ENCODE results near the gene RDH8.

DNA sequence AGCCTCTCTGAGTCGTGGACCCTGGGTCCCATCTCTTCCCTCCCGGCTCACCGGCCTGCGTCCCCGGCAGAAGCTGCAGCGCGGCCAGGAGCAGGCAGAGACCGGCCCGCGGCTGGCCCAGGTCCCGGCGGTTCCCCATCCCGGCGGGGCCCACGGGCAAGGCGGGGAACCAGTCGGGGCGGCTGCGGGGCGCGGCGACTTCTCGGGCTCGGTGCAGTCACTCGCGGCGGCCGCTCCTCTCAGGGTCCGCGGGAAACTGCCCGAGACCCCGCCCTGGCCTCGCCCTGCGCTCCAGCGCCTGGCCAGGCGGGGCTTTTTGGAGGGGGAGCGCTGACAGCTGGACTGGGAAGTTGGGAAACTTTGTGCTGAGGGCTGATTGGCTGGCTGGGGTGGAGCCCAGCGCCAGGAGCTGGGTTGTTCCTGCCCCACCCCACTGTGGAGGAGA lies 3.0 kb upstream of the RDH8 start, which contains the start of gene COL5A3:
- TF ChIP-seq RAD21 (IDR thresholded peaks at IDR 0.05) (no peak), YY1 (IDR thresholded peaks at IDR 0.05) (no peak), TAF1 (conservative IDR thresholded peaks at IDR 0.05) (no peak), RXRA (IDR thresholded peaks at IDR 0.05) (no peak), JUND (IDR thresholded peaks at IDR 0.05) (no peak), EGR1 (IDR thresholded peaks at IDR 0.05; ENCODE audit: low read depth in 2 of 2) (no peak), SP1 (IDR thresholded peaks at IDR 0.05) (no peak), NR2F2 (IDR thresholded peaks at IDR 0.05) (no peak), GABPA (IDR thresholded peaks at IDR 0.05 in 1 of 2, conservative IDR thresholded peaks at IDR 0.05 in 1 of 2) (no peak), FOXA1 (IDR thresholded peaks at IDR 0.05) (no peak)
- TF ChIP-seq, protein P1, sequence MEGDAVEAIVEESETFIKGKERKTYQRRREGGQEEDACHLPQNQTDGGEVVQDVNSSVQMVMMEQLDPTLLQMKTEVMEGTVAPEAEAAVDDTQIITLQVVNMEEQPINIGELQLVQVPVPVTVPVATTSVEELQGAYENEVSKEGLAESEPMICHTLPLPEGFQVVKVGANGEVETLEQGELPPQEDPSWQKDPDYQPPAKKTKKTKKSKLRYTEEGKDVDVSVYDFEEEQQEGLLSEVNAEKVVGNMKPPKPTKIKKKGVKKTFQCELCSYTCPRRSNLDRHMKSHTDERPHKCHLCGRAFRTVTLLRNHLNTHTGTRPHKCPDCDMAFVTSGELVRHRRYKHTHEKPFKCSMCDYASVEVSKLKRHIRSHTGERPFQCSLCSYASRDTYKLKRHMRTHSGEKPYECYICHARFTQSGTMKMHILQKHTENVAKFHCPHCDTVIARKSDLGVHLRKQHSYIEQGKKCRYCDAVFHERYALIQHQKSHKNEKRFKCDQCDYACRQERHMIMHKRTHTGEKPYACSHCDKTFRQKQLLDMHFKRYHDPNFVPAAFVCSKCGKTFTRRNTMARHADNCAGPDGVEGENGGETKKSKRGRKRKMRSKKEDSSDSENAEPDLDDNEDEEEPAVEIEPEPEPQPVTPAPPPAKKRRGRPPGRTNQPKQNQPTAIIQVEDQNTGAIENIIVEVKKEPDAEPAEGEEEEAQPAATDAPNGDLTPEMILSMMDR (IDR thresholded peaks at IDR 0.05; ENCODE audit: low read depth, low read length, missing input control) = no peak
- TF ChIP-seq, protein P2, sequence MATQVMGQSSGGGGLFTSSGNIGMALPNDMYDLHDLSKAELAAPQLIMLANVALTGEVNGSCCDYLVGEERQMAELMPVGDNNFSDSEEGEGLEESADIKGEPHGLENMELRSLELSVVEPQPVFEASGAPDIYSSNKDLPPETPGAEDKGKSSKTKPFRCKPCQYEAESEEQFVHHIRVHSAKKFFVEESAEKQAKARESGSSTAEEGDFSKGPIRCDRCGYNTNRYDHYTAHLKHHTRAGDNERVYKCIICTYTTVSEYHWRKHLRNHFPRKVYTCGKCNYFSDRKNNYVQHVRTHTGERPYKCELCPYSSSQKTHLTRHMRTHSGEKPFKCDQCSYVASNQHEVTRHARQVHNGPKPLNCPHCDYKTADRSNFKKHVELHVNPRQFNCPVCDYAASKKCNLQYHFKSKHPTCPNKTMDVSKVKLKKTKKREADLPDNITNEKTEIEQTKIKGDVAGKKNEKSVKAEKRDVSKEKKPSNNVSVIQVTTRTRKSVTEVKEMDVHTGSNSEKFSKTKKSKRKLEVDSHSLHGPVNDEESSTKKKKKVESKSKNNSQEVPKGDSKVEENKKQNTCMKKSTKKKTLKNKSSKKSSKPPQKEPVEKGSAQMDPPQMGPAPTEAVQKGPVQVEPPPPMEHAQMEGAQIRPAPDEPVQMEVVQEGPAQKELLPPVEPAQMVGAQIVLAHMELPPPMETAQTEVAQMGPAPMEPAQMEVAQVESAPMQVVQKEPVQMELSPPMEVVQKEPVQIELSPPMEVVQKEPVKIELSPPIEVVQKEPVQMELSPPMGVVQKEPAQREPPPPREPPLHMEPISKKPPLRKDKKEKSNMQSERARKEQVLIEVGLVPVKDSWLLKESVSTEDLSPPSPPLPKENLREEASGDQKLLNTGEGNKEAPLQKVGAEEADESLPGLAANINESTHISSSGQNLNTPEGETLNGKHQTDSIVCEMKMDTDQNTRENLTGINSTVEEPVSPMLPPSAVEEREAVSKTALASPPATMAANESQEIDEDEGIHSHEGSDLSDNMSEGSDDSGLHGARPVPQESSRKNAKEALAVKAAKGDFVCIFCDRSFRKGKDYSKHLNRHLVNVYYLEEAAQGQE (IDR thresholded peaks at IDR 0.05) = peak; percentile 29
- TF ChIP-seq, protein P3, sequence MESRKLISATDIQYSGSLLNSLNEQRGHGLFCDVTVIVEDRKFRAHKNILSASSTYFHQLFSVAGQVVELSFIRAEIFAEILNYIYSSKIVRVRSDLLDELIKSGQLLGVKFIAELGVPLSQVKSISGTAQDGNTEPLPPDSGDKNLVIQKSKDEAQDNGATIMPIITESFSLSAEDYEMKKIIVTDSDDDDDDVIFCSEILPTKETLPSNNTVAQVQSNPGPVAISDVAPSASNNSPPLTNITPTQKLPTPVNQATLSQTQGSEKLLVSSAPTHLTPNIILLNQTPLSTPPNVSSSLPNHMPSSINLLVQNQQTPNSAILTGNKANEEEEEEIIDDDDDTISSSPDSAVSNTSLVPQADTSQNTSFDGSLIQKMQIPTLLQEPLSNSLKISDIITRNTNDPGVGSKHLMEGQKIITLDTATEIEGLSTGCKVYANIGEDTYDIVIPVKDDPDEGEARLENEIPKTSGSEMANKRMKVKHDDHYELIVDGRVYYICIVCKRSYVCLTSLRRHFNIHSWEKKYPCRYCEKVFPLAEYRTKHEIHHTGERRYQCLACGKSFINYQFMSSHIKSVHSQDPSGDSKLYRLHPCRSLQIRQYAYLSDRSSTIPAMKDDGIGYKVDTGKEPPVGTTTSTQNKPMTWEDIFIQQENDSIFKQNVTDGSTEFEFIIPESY (IDR thresholded peaks at IDR 0.05) = no peak
- TF ChIP-seq, protein P4, sequence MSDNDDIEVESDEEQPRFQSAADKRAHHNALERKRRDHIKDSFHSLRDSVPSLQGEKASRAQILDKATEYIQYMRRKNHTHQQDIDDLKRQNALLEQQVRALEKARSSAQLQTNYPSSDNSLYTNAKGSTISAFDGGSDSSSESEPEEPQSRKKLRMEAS (IDR thresholded peaks at IDR 0.05) = no peak
